ENCODE measurements around the gene KCNJ16. TPM values are rescaled to one million over a fixed set of nuclear protein-coding genes. Genes with fewer than 3 reads are reported as not detected.

The KCNJ16 gene
- total and polyA plus RNA-seq, 2 of the 13 experiments (the other 11 are each of a cell fraction or from before 2014, with no cell fraction given), result not detected

GRCh38 chr17:70116919-70117318 lies 41.9 kb downstream of the KCNJ16 start (continued):
- no peak for TF ChIP-seq AHDC1 (CRISPR knock-in tag; IDR thresholded peaks at IDR 0.05; ENCODE audit: borderline replicate concordance)
- no peak for TF ChIP-seq IRF2 (CRISPR knock-in tag; IDR thresholded peaks at IDR 0.05)
- no peak for TF ChIP-seq SRSF9 (IDR thresholded peaks at IDR 0.05; ENCODE audit: borderline replicate concordance, insufficient read depth, low read depth, low read length, poor library complexity, severe bottlenecking)
- no peak for TF ChIP-seq ZNF747 (CRISPR knock-in tag; IDR thresholded peaks at IDR 0.05; ENCODE audit: borderline replicate concordance)
- no peak for TF ChIP-seq GPN1 (CRISPR knock-in tag; IDR thresholded peaks at IDR 0.05; ENCODE audit: borderline replicate concordance)
- TF ChIP-seq LCORL (IDR thresholded peaks at IDR 0.05), result no peak
- TF ChIP-seq LCORL (CRISPR knock-in tag; IDR thresholded peaks at IDR 0.05), result no peak
- TF ChIP-seq TCF12 (IDR thresholded peaks at IDR 0.05), result no peak
- TF ChIP-seq TCF12 (CRISPR knock-in tag; IDR thresholded peaks at IDR 0.05), result no peak

GRCh38 chr17:70119545-70119944 lies 44.5 kb downstream of the KCNJ16 start:
- H3K4me3 ChIP-seq (replicated peaks in 1 of 3; ENCODE audit: insufficient read depth in 1 of 3, low read depth in 2 of 3, low read length in 3 of 3), result no peak overlapping the region
- no peaks in the 10 kb centered on the region for H4K20me1 ChIP-seq (ENCODE audit: insufficient read depth, low read length)
- CTCF ChIA-PET (ENCODE audit: low intra/inter-chr PET ratio, low total read pairs), result no interaction called here
- H3K27me3 ChIP-seq (ENCODE audit: control insufficient read depth in 1 of 2, insufficient read depth in 2 of 2, low read length in 2 of 2), result no peaks in the 10 kb centered on the region
- H2AFZ ChIP-seq (ENCODE audit: low read length), result no peak overlapping the region
- H3K9me3 ChIP-seq (ENCODE audit: low read length), result peaks cover 28% of the 10 kb centered on the region
- no peak overlapping the region for H3K27ac ChIP-seq (ENCODE audit: extremely low read length, insufficient read depth, low read length)
- no peaks in the 10 kb centered on the region for H3K79me2 ChIP-seq (ENCODE audit: insufficient read depth, low read length)
- no peak for DNase-seq (ENCODE audit: low spot score)
- FAIRE-seq, result no peak
- no peaks in the 10 kb centered on the region for H3K4me1 ChIP-seq (ENCODE audit: insufficient read depth, low read length)
- BruUV-seq (replicated peaks), result no TSS peak
- POLR2A ChIA-PET, result no interaction called here
- in situ Hi-C loops (cut with HindIII; ENCODE audit: extremely low pct_ligation_motif_present, low pct_unique_long_range_greater_than_20kb), result no loop called here
- H3K9ac ChIP-seq (ENCODE audit: insufficient read depth, low read depth, low read length), result no peak overlapping the region
- no peak overlapping the region for H3K4me2 ChIP-seq (ENCODE audit: low read depth, low read length)
- no peak; the same call in 2 of the 3 replicates for ATAC-seq
- TF ChIP-seq ZNF619 (CRISPR knock-in tag; IDR thresholded peaks at IDR 0.05) (no peak), PHB2 (IDR thresholded peaks at IDR 0.05; ENCODE audit: partially characterized antibody) (no peak)
- WGBS (ENCODE audit: low lambda C conversion rate), result 0% methylated on average over 1 of the region's 1 CpG
- no peaks in the 10 kb centered on the region for H3K36me3 ChIP-seq (replicated peaks in 1 of 2; ENCODE audit: control insufficient read depth in 1 of 2, insufficient read depth in 2 of 2, low read length in 2 of 2)
- intact Hi-C loops (cut with micrococcal nuclease; ENCODE audit: unreplicated experiment), result no loop called here

Measured in HepG2 (cell line).